Duodenal mucosa (tissue), 2 donors: Measurements from ENCODE around the gene TRIM69.
"Not testable (repeated sequence)": the region's sequence is repeated elsewhere in the genome, so short reads cannot be mapped to it uniquely, and the experiment has no call there.

Experiments used
- H3K27ac ChIP-seq: one replicate; pipeline ENCODE4 v1.7.0; 2013; ENCODE audit warnings: low read depth, low read length
- H3K27me3 ChIP-seq, 2 donors: one replicate each; pipeline ENCODE4 v1.7.0; 2013; ENCODE audit warnings: low read length in 2 of 2, control low read depth in 1 of 2; ENCODE audit not compliant: insufficient read depth in 2 of 2, control insufficient read depth in 1 of 2
- H3K36me3 ChIP-seq, 2 donors: one replicate each; pipeline ENCODE4 v1.7.0; 2013; ENCODE audit warnings: low read length in 2 of 2, control low read depth in 1 of 2; ENCODE audit not compliant: insufficient read depth in 2 of 2, control insufficient read depth in 1 of 2
- H3K4me1 ChIP-seq, 2 donors: one replicate each; pipeline ENCODE4 v1.7.0; 2013; ENCODE audit warnings: low read length in 2 of 2, control low read depth in 1 of 2; ENCODE audit not compliant: insufficient read depth in 2 of 2, control insufficient read depth in 1 of 2
- H3K4me3 ChIP-seq, 2 donors: one replicate each; pipeline ENCODE4 v1.7.0; 2013; ENCODE audit warnings: low read length in 2 of 2, low read depth in 1 of 2
- H3K9ac ChIP-seq, 2 donors: one replicate each; pipeline ENCODE4 v1.7.0; 2013; ENCODE audit warnings: low read length in 2 of 2, low read depth in 1 of 2
- H3K9me3 ChIP-seq, 2 donors: one replicate each; pipeline ENCODE4 v1.7.0; 2013; ENCODE audit warnings: low read length in 2 of 2, control low read depth in 1 of 2; ENCODE audit not compliant: control insufficient read depth in 1 of 2

Gene TRIM69

DNA sequence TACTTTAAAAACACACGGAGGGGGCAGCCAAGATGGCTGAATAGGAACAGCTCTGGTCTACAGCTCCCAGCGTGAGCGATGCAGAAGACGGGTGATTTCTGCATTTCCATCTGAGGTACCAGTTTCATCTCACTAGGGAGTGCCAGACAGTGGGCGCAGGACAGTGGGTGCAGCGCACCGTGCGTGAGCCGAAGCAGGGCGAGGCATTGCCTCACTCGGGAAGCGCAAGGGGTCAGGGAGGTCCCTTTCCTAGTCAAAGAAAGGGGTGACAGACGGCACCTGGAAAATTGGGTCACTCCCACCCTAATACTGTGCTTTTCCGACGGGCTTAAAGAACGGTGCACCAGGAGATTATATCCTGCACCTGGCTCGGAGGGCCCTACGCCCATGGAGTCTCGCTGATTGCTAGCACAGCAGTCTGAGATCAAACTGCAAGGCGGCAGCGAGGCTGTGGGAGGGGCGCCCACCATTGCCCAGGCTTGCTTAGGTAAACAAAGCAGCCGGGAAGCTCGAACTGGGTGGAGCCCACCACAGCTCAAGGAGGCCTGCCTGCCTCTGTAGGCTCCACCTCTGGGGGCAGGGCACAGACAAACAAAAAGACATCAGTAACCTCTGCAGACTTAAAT is 3.0 kb downstream of the TRIM69 start:
- H3K4me1 ChIP-seq, H3K36me3 ChIP-seq, H3K27me3 ChIP-seq, H3K9ac ChIP-seq, H3K27ac ChIP-seq, H3K4me3 ChIP-seq, H3K9me3 ChIP-seq: not testable (repeated sequence)

DNA sequence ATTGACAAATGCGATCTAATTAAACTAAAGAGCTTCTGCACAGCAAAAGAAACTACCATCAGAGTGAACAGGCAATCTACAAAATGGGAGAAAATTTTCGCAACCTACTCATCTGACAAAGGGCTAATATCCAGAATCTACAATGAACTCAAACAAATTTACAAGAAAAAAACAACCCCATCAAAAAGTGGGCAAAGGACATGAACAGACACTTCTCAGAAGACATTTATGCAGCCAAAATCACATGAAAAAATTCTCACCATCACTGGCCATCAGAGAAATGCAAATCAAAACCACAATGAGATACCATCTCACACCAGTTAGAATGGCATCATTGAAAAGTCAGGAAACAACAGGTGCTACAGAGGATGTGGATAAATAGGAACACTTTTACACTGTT is 7.1 kb downstream of the TRIM69 start:
- not testable (repeated sequence) for H3K27ac ChIP-seq, H3K27me3 ChIP-seq, H3K9me3 ChIP-seq

DNA sequence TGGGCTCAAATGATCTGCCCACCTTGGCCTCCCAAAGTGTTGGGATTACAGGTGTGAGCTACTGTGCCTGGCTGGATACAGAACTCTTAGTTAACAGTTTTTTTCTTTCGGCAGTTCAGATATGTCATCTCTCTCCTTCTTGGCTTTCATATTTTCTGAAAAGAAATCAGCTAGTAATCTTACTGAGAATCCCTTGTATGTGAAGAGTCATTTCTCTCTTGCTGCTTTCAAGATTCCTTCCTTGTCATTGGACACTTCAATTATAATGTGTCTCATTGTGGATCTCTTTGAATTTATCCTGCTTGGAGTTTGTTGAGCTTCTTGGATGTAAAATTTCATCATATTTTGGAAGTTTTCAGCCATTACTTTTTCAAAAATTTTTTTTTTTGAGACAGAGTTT is 17.0 kb downstream of the TRIM69 start:
- H3K36me3 ChIP-seq, result no peaks in the 10 kb centered on the region
- no peak overlapping the region for H3K27ac ChIP-seq
- H3K27me3 ChIP-seq, result no peaks in the 10 kb centered on the region
- H3K9ac ChIP-seq, result no peak overlapping the region
- peaks cover 1 to 11% of the 10 kb centered on the region in 2 donors for H3K9me3 ChIP-seq
- no peak overlapping the region for H3K4me3 ChIP-seq
- H3K4me1 ChIP-seq, result no peaks in the 10 kb centered on the region

More for the DNA sequence above, 7.1 kb downstream of the TRIM69 start:
- not testable (repeated sequence) for H3K4me1 ChIP-seq, H3K9ac ChIP-seq, H3K4me3 ChIP-seq, H3K36me3 ChIP-seq

DNA sequence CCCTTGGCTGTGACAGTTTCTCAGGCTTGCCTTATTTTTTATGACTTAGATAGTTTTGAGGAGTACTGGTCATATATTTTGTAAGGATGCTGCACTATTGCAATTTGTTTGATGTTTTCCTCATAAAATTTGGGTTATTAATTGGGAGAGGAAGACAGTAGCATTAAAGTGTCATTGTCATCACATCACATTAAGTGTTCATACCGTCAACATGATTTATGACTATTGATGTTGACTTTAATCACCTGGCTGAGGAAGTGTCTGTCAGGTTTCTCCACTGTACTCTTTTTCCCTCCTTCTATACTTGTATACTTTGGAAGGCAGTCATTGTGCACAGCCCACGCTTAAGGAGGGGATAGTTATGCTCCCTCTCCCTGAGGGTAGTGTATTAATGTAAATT is 26.9 kb downstream of the TRIM69 start:
- H3K4me1 ChIP-seq, result no peaks in the 10 kb centered on the region

DNA sequence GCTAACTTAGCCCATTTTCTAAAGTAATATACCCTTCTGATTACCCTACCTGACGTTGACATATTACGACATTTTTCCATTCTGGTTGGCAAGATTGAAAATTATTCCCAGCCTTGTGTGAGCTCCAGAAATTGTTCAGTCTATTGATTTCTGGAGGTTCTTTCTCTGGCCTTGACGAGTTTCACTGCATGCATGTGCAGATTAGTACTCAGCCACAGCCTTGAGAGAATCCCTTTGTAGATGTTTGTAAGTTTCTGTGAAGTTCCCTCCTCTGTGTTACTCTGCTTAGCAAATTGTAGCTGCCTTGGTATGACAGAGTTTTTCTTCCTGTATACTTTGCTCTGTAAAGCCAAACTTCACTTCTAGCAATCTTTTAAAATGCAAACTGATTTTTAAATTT is 27.5 kb downstream of the TRIM69 start:
- H3K36me3 ChIP-seq, result no peaks in the 10 kb centered on the region
- H3K9ac ChIP-seq, result no peak overlapping the region
- H3K27me3 ChIP-seq, result no peaks in the 10 kb centered on the region
- H3K4me3 ChIP-seq, result no peak overlapping the region
- H3K27ac ChIP-seq, result no peak overlapping the region
- no peaks in the 10 kb centered on the region for H3K4me1 ChIP-seq
- no peaks in the 10 kb centered on the region for H3K9me3 ChIP-seq

More for the DNA sequence above, 26.9 kb downstream of the TRIM69 start:
- Histone ChIP-seq H3K9me3 (no peaks in the 10 kb centered on the region), H3K4me3 (no peak overlapping the region), H3K36me3 (no peaks in the 10 kb centered on the region), H3K9ac (no peak overlapping the region), H3K27me3 (no peaks in the 10 kb centered on the region), H3K27ac (no peak overlapping the region)

DNA sequence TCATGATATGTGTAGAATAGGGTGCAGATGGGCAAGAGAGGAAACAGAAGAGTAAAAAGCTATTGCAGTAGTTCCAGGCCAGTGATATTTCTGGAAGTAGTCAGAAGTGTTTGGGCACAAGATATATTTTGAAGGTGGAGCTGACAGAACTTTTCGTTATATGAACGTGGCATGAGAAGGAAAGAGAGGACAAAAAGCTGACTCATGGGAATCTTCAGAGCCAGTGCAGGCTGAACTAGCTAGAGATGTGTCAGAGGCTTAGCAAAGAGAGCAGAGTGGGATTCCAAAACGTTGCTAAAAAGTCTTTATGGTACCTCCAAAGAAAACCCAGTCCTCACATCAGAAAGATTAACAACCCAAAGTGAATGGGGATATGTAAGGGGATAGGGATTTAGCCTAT is 28.7 kb downstream of the TRIM69 start:
- Histone ChIP-seq H3K4me3 (no peak overlapping the region), H3K27me3 (no peaks in the 10 kb centered on the region), H3K9me3 (no peaks in the 10 kb centered on the region), H3K36me3 (no peaks in the 10 kb centered on the region), H3K27ac (no peak overlapping the region), H3K4me1 (no peaks in the 10 kb centered on the region), H3K9ac (no peak overlapping the region)

DNA sequence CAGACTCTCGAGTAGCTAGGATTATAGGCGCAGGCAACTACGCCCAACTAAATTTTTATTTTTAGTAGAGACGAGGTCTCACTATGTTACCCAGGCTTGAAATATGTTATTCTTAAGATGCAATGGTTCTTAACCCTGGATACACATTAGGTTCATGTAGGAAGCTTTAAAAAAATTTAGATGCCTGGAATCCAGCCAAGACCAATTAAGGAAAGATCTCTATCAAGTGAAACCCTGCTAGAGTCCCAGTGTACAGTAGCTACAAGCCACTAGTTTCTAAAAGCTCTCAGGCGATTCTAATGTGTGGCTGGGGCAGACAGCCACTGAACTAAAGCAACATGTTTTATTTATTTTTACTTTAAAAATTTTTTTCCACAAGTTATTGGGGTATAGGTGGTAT is 33.2 kb downstream of the TRIM69 start:
- H3K36me3 ChIP-seq, result no peaks in the 10 kb centered on the region
- no peaks in the 10 kb centered on the region for H3K4me1 ChIP-seq

DNA sequence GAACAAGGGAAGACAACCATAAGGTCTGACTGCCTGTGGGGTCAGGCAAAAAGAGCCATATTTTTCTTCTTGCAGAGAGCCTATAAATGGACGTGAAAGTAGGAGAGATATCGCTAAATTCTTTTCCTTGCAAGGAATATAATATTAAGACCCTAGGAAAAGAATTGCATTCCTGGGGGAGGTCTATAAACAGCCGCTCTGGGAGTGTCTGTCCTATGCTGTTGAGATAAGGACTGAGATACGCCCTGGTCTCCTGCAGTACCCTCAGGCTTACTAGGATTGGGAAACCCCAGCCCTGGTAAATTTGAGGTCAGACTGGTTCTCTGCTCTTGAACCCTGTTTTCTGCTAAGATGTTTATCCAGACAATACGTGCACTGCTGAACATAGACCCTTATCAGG is 34.4 kb downstream of the TRIM69 start:
- H3K4me1 ChIP-seq, H3K27me3 ChIP-seq, H3K27ac ChIP-seq: not testable (repeated sequence)

More for the DNA sequence above, 33.2 kb downstream of the TRIM69 start:
- Histone ChIP-seq H3K9ac (no peak overlapping the region), H3K27ac (no peak overlapping the region), H3K27me3 (no peaks in the 10 kb centered on the region), H3K4me3 (no peak overlapping the region), H3K9me3 (peaks cover 3 to 10% of the 10 kb centered on the region in 2 donors)

DNA sequence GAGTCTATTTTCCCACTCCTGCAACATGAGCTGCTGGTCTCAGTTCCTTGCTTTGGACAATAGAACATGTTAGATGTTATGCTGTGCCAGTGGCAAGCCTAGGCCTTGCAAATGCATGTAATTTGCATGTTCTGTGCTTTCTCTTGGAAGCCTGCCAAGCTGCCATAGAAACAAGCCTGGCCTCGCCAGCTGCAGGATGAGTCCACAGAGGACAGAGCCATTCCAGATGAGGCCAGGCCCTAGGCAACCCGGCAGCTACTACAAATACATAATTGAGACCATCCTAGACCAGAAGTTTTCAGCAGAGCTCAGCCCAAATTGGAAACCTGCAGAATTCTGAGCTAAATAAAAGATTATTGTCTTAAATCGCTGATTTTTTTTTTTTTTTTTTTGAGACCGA is 39.6 kb downstream of the TRIM69 start:
- peaks cover 3 to 10% of the 10 kb centered on the region in 2 donors for H3K9me3 ChIP-seq
- no peaks in the 10 kb centered on the region for H3K4me1 ChIP-seq
- H3K36me3 ChIP-seq, result no peaks in the 10 kb centered on the region
- H3K27ac ChIP-seq, result no peak overlapping the region
- H3K9ac ChIP-seq, result no peak overlapping the region
- no peak overlapping the region for H3K4me3 ChIP-seq
- no peaks in the 10 kb centered on the region for H3K27me3 ChIP-seq

More for the DNA sequence above, 34.4 kb downstream of the TRIM69 start:
- not testable (repeated sequence) for H3K36me3 ChIP-seq, H3K4me3 ChIP-seq, H3K9ac ChIP-seq
- H3K9me3 ChIP-seq, result peaks cover 3 to 10% of the 10 kb centered on the region in 2 donors

DNA sequence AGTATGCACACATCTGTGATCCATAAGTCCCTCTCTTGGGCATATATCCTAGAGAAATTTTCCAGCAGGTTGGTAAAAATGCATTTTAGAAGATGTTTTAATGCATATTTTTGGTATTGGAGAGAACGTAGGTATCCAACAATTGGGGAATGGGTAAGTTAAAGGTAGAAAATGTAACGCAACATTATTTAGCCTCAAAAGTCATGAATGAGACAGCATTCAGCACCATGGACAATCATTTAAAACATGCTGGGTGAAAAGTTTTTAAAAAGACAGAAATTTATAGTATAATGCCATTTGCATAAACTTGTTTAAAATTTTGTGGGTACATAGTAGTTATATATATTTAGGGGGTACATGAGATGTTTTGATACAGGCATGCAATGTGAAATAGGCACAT is 43.4 kb downstream of the TRIM69 start:
- no peak overlapping the region for H3K27ac ChIP-seq
- H3K9me3 ChIP-seq, result no peaks in the 10 kb centered on the region
- H3K4me3 ChIP-seq, result no peak overlapping the region
- no peaks in the 10 kb centered on the region for H3K36me3 ChIP-seq
- H3K9ac ChIP-seq, result no peak overlapping the region
- no peaks in the 10 kb centered on the region for H3K27me3 ChIP-seq
- no peaks in the 10 kb centered on the region for H3K4me1 ChIP-seq

DNA sequence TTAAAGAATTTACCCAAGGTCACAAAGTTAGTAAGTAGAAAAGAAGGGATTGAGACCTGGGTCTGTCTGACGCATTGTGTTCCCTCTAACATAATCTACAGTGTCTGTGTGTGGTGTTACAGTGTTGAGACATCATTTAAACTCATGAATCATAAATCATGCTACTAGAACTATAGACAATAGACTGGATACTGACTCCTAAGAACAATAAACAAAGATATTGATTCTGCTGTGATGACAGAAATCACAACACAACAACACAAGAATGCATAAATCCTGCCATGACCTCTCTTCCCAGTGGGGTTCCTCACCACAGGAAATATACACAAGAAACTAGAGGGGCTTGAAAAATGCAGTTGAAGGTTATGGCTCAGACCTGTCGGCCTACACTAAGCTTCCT is 44.3 kb downstream of the TRIM69 start:
- no peaks in the 10 kb centered on the region for H3K9me3 ChIP-seq
- no peaks in the 10 kb centered on the region for H3K36me3 ChIP-seq
- H3K4me1 ChIP-seq, result no peaks in the 10 kb centered on the region
- H3K27me3 ChIP-seq, result no peaks in the 10 kb centered on the region
- no peak overlapping the region for H3K9ac ChIP-seq
- H3K27ac ChIP-seq, result no peak overlapping the region
- no peak overlapping the region for H3K4me3 ChIP-seq
